ENCODE measurements around the gene IFITM1.

- no peak for TF ChIP-seq CTCF (IDR thresholded peaks at IDR 0.05)
- no peak for TF ChIP-seq POLR2A (IDR thresholded peaks at IDR 0.05)
- no peak for TF ChIP-seq POLR2AphosphoS5 (IDR thresholded peaks at IDR 0.05)
- no peak for TF ChIP-seq EP300 (IDR thresholded peaks at IDR 0.05)
Measured at GRCh38 chr11:352456-353031, 38.7 kb downstream of the IFITM1 start.
